Measurements from ENCODE around the gene TTC9.

Gene TTC9

GRCh38 chr14:70666361-70666686 is 24.6 kb downstream of the TTC9 start:
- Histone ChIP-seq H2AFZ (ENCODE audit: low read depth, low read length, severe bottlenecking) (no peak overlapping the region), H4K20me1 (ENCODE audit: low read depth, low read length) (no peaks in the 10 kb centered on the region), H3K27me3 (ENCODE audit: low read length) (no peaks in the 10 kb centered on the region), H3K9ac (ENCODE audit: low read length) (peak overlapping the region; percentile 58), H3F3A (ENCODE audit: insufficient read depth) (peaks cover 68% of the 10 kb centered on the region), H3K9me3 (ENCODE audit: insufficient read depth, low read length) (no peaks in the 10 kb centered on the region), H3K9me2 (replicated peaks; ENCODE audit: insufficient read depth, low read length) (no peaks in the 10 kb centered on the region), H3K4me3 (ENCODE audit: insufficient read depth, low read length, poor library complexity, severe bottlenecking) (peak overlapping the region; percentile 25), H3K36me3 (ENCODE audit: low read length) (peaks cover 15% of the 10 kb centered on the region), H3K4me2 (ENCODE audit: low read depth, low read length, poor library complexity, severe bottlenecking) (peak overlapping the region; percentile 70), H3K27ac (ENCODE audit: low read depth, low read length) (peak overlapping the region; percentile 98), H3K79me2 (ENCODE audit: insufficient read depth, low read length) (peaks cover 72% of the 10 kb centered on the region)
- TF ChIP-seq CTCF (IDR thresholded peaks at IDR 0.05; ENCODE audit: insufficient read depth, low read length, poor library complexity, severe bottlenecking): no peak
- no peak for TF ChIP-seq EZH2phosphoT487 (conservative IDR thresholded peaks at IDR 0.05; ENCODE audit: low read length)

- Histone ChIP-seq H2AFZ (ENCODE audit: low read depth, low read length, severe bottlenecking) (no peak overlapping the region), H3K36me3 (ENCODE audit: low read length) (peaks cover 24% of the 10 kb centered on the region), H4K20me1 (ENCODE audit: low read depth, low read length) (no peaks in the 10 kb centered on the region)
Measured at GRCh38 chr14:70670992-70671651, 29.4 kb downstream of the TTC9 start.

GRCh38 chr14:70671652-70672644 is 30.2 kb downstream of the TTC9 start:
- Histone ChIP-seq H2AFZ (ENCODE audit: low read depth, low read length, severe bottlenecking) (no peak overlapping the region), H3K27me3 (ENCODE audit: low read length) (no peaks in the 10 kb centered on the region), H3K27ac (ENCODE audit: low read depth, low read length) (no peak overlapping the region), H4K20me1 (ENCODE audit: low read depth, low read length) (no peaks in the 10 kb centered on the region), H3K4me3 (ENCODE audit: insufficient read depth, low read length, poor library complexity, severe bottlenecking) (no peak overlapping the region), H3K9ac (ENCODE audit: low read length) (no peak overlapping the region), H3F3A (ENCODE audit: insufficient read depth) (peaks cover 17% of the 10 kb centered on the region), H3K79me2 (ENCODE audit: insufficient read depth, low read length) (peaks cover 31% of the 10 kb centered on the region), H3K9me3 (ENCODE audit: insufficient read depth, low read length) (no peaks in the 10 kb centered on the region), H3K36me3 (ENCODE audit: low read length) (peaks cover 24% of the 10 kb centered on the region), H3K4me2 (ENCODE audit: low read depth, low read length, poor library complexity, severe bottlenecking) (no peak overlapping the region), H3K9me2 (replicated peaks; ENCODE audit: insufficient read depth, low read length) (no peaks in the 10 kb centered on the region)
- no peak for TF ChIP-seq CTCF (IDR thresholded peaks at IDR 0.05; ENCODE audit: insufficient read depth, low read length, poor library complexity, severe bottlenecking)
- TF ChIP-seq EZH2phosphoT487 (conservative IDR thresholded peaks at IDR 0.05; ENCODE audit: low read length): no peak

More at GRCh38 chr14:70670992-70671651, 29.4 kb downstream of the TTC9 start:
- no peak overlapping the region for H3K4me2 ChIP-seq (ENCODE audit: low read depth, low read length, poor library complexity, severe bottlenecking)
- peak overlapping the region; percentile 98 for H3K27ac ChIP-seq (ENCODE audit: low read depth, low read length)
- H3K79me2 ChIP-seq (ENCODE audit: insufficient read depth, low read length): peaks cover 39% of the 10 kb centered on the region
- H3K4me3 ChIP-seq (ENCODE audit: insufficient read depth, low read length, poor library complexity, severe bottlenecking): no peak overlapping the region
- no peaks in the 10 kb centered on the region for H3K27me3 ChIP-seq (ENCODE audit: low read length)
- no peaks in the 10 kb centered on the region for H3K9me3 ChIP-seq (ENCODE audit: insufficient read depth, low read length)
- no peak overlapping the region for H3K9ac ChIP-seq (ENCODE audit: low read length)
- peaks cover 25% of the 10 kb centered on the region for H3F3A ChIP-seq (ENCODE audit: insufficient read depth)
- no peaks in the 10 kb centered on the region for H3K9me2 ChIP-seq (replicated peaks; ENCODE audit: insufficient read depth, low read length)
- TF ChIP-seq EZH2phosphoT487 (conservative IDR thresholded peaks at IDR 0.05; ENCODE audit: low read length) (no peak), CTCF (IDR thresholded peaks at IDR 0.05; ENCODE audit: insufficient read depth, low read length, poor library complexity, severe bottlenecking) (no peak)
